Femur (tissue), 1 donor: ENCODE measurements around the gene TMEM63C.

ENCODE experiments used
- DNase-seq: peaks from one replicate; pipeline ENCODE4 v3.0.0-alpha.2; 2017

Gene TMEM63C

GRCh38 chr14:77225892-77226557, 44.4 kb downstream of the TMEM63C start:
- DNase-seq: no peak

DNA sequence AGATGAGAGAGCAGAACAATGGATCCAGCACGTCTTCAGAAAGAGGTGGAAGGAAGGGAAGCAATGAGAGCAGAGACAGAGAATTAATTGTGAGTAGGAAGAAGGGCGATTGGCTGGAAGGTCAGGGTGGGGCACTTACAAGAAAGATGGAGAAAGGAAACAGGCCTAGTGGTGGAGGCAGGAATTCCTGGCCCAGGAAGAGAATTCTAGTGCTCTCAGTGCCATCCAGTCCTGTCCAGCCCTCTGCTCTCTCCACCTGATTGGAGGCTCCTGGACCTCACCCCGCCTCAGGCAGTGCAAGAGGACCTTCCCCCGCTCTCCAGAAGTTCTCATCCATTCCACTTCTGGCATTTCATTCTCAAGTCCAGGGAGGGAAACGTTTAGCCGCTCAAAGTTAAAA, 46.5 kb downstream of the TMEM63C start:
- no peak for DNase-seq

GRCh38 chr14:77230914-77231313, 49.3 kb downstream of the TMEM63C start:
- DNase-seq: no peak

- no peak for DNase-seq
Measured at GRCh38 chr14:77231721-77232120, 50.1 kb downstream of the TMEM63C start.

DNA sequence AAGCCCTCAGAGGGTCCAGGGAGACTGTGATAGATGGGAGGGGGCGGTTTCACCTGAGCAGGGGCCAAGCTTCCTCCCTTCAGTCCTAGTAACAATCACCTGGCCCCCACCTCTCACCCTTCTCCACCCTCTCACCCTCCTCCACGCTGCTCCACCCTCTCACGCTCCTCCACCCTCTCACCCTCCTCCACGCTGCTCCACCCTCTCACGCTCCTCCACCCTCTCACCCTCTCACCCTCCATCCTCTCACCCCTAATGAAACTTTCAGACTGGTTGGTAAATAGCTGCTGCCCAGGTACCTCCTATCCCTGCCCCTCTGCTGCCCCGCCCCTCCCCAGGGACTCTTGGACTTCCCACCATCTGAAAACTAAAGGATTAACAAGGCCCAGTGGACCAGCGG, 55.2 kb downstream of the TMEM63C start:
- no peak for DNase-seq

DNA sequence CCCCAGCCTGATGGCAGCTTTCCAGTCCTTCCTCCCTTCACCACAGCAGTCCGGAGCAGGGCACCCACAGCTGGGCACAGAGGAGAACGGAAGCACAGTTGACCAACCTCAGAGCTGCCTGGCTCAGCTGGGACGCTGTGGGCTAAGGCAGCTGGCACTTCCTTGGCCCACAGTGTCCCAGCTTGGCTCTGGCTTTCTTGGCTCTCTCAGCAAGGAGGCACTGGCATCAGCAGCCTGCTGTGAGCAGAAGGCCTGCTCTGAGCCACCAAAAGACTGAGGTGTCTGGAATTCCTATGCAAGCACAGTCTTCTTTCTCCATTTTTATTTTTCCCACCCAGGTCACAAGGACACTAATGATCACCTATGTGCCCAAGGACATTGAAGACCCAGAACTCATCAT, 56.8 kb downstream of the TMEM63C start:
- DNase-seq: no peak

DNA sequence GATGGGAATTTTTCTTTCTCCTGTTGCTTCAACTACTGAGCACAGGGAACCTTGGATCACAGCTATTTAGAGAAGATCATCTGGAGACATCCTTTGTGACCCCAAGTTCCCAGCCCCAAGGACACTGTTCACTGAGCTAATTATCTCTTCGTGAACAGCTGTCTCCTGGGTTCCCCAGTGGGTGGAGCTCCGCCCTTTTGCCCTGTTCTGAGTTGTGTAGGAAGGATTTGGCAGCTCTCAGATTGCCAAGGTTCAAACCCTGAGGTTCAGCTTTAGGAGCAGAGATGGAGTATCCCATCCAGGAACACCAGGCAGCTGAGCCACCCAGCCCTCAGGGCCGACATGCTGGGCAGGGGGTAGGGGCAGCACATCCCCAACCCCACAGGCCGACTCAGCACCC, 57.4 kb downstream of the TMEM63C start:
- DNase-seq: no peak

DNA sequence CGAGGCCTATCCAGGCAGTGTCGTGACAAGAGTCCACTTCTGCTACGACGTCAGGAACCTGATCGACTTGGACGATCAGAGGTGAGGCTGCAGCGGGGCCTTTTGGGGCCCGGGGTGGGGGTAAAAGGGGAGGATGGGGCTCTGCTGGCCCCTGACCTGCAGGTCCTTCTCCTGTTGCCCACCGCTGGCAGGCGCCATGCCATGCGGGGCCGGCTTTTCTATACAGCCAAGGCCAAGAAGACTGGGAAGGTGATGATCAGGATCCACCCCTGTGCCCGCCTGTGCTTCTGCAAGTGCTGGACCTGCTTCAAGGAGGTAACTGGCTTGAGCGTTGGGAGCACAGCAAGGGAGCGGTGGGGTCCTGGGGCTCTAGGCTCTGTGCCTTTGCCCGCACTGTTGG, 57.8 kb downstream of the TMEM63C start:
- no peak for DNase-seq

DNA sequence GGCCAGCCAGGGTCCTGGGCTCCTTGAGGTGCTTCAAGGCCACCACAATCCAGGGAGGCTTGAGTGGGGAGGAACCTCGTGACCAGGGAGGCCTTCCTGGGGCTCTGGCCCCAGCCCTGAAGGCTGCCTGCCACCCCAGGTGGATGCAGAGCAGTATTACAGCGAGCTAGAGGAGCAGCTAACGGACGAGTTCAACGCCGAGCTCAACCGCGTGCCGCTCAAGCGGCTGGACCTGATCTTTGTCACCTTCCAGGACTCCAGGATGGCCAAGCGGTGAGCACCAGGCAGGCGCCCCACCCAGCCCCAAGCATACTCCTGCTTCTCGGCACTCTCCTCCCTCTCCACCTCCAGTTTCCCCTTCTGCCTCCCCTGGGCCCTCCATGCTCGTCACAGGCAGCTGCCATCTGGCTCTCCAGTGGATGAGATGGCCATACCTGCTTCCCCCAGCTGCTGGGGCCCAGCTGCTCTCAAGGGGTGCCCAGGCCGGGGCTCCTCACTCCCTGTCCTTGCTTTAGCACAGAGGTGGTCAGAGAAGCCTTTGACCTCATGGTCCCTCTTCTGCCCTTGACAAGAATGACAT, 58.8 kb downstream of the TMEM63C start:
- no peak for DNase-seq

GRCh38 chr14:77241955-77242354, 60.4 kb downstream of the TMEM63C start:
- no peak for DNase-seq

- peak; percentile 36 for DNase-seq
Measured at GRCh38 chr14:77242752-77243151, 61.2 kb downstream of the TMEM63C start.

DNA sequence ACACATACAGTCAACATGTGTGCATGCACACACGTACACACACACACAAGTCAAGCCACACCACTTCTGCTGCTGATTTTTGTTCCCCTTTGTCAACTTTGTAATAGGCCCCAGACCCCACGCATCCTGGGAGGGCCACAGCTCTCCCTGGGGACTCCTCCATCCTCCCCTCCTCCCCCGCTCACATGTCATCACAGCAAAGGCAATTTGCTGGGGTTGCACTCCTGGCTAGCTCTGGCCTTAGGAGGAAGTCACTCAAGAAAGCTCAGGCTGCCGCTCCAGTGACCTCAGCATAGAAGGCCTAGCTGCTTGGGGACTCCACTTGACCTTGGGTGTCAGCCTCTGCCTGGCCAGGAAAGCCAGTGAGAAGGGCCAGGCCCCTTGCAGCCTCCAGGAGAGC, 62.3 kb downstream of the TMEM63C start:
- peak; percentile 37 for DNase-seq

GRCh38 chr14:77245820-77246219, 64.2 kb downstream of the TMEM63C start:
- no peak for DNase-seq

- no peak for DNase-seq
Measured at GRCh38 chr14:77246784-77247183, 65.2 kb downstream of the TMEM63C start.

GRCh38 chr14:77248666-77249065, 67.1 kb downstream of the TMEM63C start:
- DNase-seq: no peak

GRCh38 chr14:77249286-77249685, 67.7 kb downstream of the TMEM63C start:
- DNase-seq: no peak

GRCh38 chr14:77250927-77251326, 69.3 kb downstream of the TMEM63C start:
- no peak for DNase-seq

DNA sequence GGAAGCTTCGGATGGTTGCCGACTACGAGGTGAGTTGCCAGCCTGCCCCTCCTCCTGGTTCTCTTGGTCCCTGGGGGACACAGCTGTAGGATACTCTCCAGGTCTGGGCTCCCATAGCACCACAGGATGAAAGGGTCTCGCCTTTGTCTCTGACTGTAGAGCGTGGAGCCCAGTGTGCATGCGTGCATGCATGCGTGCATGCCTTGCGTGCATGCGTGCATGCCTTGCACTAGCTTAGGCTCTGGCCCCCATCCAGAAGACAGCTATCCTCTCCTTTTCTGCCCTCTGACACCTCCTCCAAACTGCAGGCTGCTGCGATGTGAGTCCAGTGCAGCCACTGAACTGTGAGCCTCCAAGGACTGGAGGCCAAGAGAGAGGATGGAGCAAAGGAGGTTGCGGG, 70.3 kb downstream of the TMEM63C start:
- no peak for DNase-seq

GRCh38 chr14:77253333-77254190, 72.0 kb downstream of the TMEM63C start:
- DNase-seq: no peak

GRCh38 chr14:77256694-77257093, 75.1 kb downstream of the TMEM63C start:
- DNase-seq: no peak

DNA sequence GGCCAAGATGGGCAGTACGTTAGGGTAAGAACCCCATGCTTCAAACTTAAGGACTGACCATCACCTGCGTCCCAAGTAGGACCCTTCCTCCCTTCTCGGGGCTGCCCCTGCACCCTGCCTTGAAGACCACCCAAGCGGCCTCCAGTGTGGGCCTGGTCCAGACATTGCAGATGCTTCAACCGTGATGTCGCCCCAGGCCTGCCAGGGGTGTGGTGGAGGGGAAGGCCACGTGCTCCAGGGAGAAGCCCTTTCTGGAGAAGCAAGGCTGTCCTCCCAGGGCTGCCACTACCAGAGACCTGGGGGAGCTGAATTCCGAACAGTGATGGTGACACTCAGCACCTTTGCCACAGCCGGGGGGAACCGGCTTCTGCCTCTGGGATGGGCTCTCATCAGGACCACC, 76.1 kb downstream of the TMEM63C start:
- no peak for DNase-seq

GRCh38 chr14:77258566-77258965, 77.0 kb downstream of the TMEM63C start:
- no peak for DNase-seq

DNA sequence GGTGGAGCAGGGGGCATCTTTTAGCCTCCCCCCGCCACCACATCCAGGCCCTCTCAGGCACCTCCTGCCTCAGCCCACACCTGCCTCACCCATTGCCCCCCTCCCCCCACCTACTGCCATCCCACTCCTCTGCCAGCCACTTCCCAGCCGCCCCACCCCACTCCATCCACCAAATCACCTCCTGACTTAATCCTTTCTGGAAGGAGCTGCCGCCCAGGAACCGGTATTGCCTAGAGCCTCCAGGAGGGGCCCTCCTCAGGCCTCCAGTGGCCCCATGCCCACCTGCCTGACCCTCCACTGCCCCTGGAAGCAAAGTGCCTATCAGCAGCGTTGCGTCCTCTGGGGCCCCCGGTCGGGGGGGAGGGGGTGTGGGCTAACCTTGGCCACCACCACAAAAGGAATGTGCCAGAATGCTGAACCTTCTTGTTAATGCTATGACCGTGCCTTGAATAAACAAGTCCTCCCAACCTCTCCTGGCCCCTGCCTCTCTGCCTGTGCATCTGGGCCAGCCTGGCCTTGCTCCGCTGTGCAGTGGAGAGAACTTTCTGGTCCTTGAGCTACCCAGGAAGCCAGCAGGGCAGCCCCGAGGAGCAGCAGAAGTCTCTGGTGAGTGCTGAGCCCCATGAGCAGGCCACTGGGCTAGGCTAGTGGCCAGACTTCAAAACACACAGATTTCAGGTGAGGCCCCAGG, 77.6 kb downstream of the TMEM63C start:
- DNase-seq: no peak

DNA sequence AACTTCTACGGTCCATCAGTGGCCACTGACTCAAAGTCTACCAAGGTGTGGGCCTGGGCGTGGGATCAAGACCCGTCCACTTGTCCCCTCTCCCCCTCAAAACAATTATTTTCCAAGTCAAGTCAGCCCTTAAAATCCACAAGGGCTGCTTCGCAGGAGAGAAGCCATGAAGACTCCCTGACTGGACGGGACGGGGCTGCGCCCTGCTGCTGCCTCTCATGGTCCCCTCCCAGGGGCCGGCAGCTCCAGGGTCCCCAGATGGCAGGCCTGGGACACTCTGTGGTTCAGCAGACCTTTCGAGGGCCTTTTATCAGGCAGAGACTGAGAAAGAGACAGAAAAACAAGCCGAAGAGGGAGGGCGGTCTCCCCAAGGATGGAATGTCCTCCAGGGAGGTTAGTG, 78.6 kb downstream of the TMEM63C start:
- no peak for DNase-seq
